K562 (cell line): ENCODE measurements around the gene RFC2. TPM values are rescaled to one million over a fixed set of nuclear protein-coding genes. Genes with fewer than 3 reads are reported as not detected.
A peak's percentile ranks its signal among the peaks of the same experiment; 100 is the strongest.
"Not testable (repeated sequence)": the region's sequence is repeated elsewhere in the genome, so short reads cannot be mapped to it uniquely, and the experiment has no call there.

ENCODE experiments used
- ATAC-seq: fragments of 200-7000 bp; cut with Tn5 transposase; 3 replicates; pipeline ENCODE4 v1.9.1; 2020; ENCODE audit warnings: moderate library complexity
- BruUV-seq: library from RNA; stranded (reverse); fragments of 400-500 nt; replicated peaks from 2 replicates; lab custom pipeline; 2021; lab: Mats Ljungman, UMichigan
- CTCF ChIA-PET: fragments of 300-600 bp; formaldehyde crosslinking; extraction: SDS; loops from one replicate; lab custom pipeline; 2021; ENCODE audit warnings: low intra/inter-chr PET ratio; lab: Yijun Ruan, JAX
- POLR2A ChIA-PET: fragments of 300-600, 350-650 bp; sonication (Branson Sonifier 250); formaldehyde crosslinking; extraction: SDS; loops from one replicate; lab custom pipeline; 2021; ENCODE audit warnings: antibody characterized with exemption, inconsistent platforms; lab: Yijun Ruan, JAX
- DNase-seq, 4 experiments: peaks; one replicate each; pipeline versions ENCODE4 v3.0.0 to v3.0.0-alpha.2; 2011 to 2018; ENCODE audit warnings: low spot score in 3 of 4, mixed read lengths in 3 of 4; ENCODE audit errors: extremely low read depth in 1 of 4
- FAIRE-seq: peaks from 2 replicates; lab custom pipeline; 2011; peaks lifted over from hg19 to GRCh38; lab: Jason Lieb, UNC
- H2AFZ ChIP-seq: 2 replicates; pipeline ENCODE4 v1.6.0; 2011; ENCODE audit warnings: low read depth, low read length, control low read depth, inconsistent platforms
- H3K27ac ChIP-seq: fragments of 200-600 bp; 3 replicates; pipeline ENCODE4 v1.8.0; 2011; ENCODE audit warnings: low read depth, mild to moderate bottlenecking, control low read depth, inconsistent platforms, low read length, moderate library complexity, mixed read lengths; ENCODE audit errors: extremely low read depth
- H3K27me3 ChIP-seq, 2 experiments: fragments of 300-600 bp in 1 of 2; 2 replicates in 1 of 2; 3 replicates in 1 of 2; pipeline versions ENCODE4 v1.6.0 to v1.8.0; 2011; ENCODE audit warnings: inconsistent platforms in 2 of 2, low read length in 2 of 2, mild to moderate bottlenecking in 1 of 2, mixed read lengths in 1 of 2, moderate library complexity in 1 of 2; ENCODE audit not compliant: control insufficient read depth in 2 of 2, insufficient read depth in 2 of 2
- H3K36me3 ChIP-seq: fragments of 300-600 bp; 3 replicates; pipeline ENCODE4 v1.8.0; 2011; ENCODE audit warnings: mild to moderate bottlenecking, low read length, inconsistent platforms; ENCODE audit not compliant: control insufficient read depth, insufficient read depth
- H3K4me1 ChIP-seq, 2 experiments: fragments of 200-600 bp in 1 of 2; replicated peaks in 1 of 2; 2 replicates in 1 of 2; 3 replicates in 1 of 2; pipeline versions ENCODE4 v1.5.1 to v1.8.0; 2011; ENCODE audit warnings: inconsistent platforms in 2 of 2, low read length in 2 of 2, mild to moderate bottlenecking in 1 of 2, mixed read lengths in 1 of 2, moderate library complexity in 1 of 2; ENCODE audit not compliant: control insufficient read depth in 2 of 2, insufficient read depth in 2 of 2
- H3K4me2 ChIP-seq: 2 replicates; pipeline ENCODE4 v1.6.1; 2011; ENCODE audit warnings: low read length, control low read depth, inconsistent platforms, mixed read lengths; ENCODE audit not compliant: insufficient read depth
- H3K4me3 ChIP-seq: fragments of 200-600 bp; sonication (generic), shearing (Covaris generic); 2 replicates; pipeline ENCODE4 v1.5.1; 2016; ENCODE audit warnings: control low read depth, inconsistent platforms
- H3K79me2 ChIP-seq: fragments of 200-600 bp; 3 replicates; pipeline ENCODE4 v1.8.0; 2011; ENCODE audit warnings: low read length, inconsistent platforms; ENCODE audit not compliant: control insufficient read depth, insufficient read depth
- H3K9ac ChIP-seq, 2 experiments: 2 replicates each; pipeline versions ENCODE4 v1.6.0 to v1.6.1; 2011; ENCODE audit warnings: low read depth in 2 of 2, low read length in 2 of 2, control low read depth in 1 of 2, inconsistent platforms in 1 of 2, mild to moderate bottlenecking in 1 of 2, mixed read lengths in 1 of 2; ENCODE audit not compliant: insufficient read depth in 1 of 2
- H3K9me1 ChIP-seq: one replicate; pipeline ENCODE4 v1.6.0; 2011; ENCODE audit warnings: inconsistent platforms, mild to moderate bottlenecking, low read length, moderate library complexity; ENCODE audit not compliant: control insufficient read depth, insufficient read depth
- H3K9me3 ChIP-seq: replicated peaks from 2 replicates; pipeline ENCODE4 v1.5.1; 2011; ENCODE audit warnings: low read depth, low read length, inconsistent platforms; ENCODE audit not compliant: control insufficient read depth, insufficient read depth
- H4K20me1 ChIP-seq: replicated peaks from 2 replicates; pipeline ENCODE4 v1.6.1; 2011; ENCODE audit warnings: low read length, inconsistent platforms, mixed read lengths; ENCODE audit not compliant: control insufficient read depth, insufficient read depth
- BRD4 ChIP-seq: fragments of 200-600 bp; sonication (generic); IDR thresholded peaks from 2 replicates; pipeline ENCODE4 v1.6.1; 2017; ENCODE audit warnings: inconsistent platforms
- BRF1 ChIP-seq: IDR thresholded peaks from 3 replicates; pipeline ENCODE4 v1.6.1; 2011; ENCODE audit warnings: borderline replicate concordance, mild to moderate bottlenecking; ENCODE audit not compliant: insufficient read length; ENCODE audit errors: extremely low read depth
- HMG20A ChIP-seq: fragments of 450-650 bp; formaldehyde crosslinking; conservative IDR thresholded peaks from 2 replicates; pipeline ENCODE4 v1.4.0; 2020; ENCODE audit warnings: mild to moderate bottlenecking, mixed read lengths
- KDM4B ChIP-seq, 2 experiments: fragments of 450-650 bp in 1 of 2; sonication (generic) in 1 of 2; IDR thresholded peaks; 2 replicates each; pipeline ENCODE4 v1.6.1; 2016 to 2017; ENCODE audit warnings: borderline replicate concordance in 2 of 2, antibody characterized with exemption in 1 of 2, low read depth in 1 of 2, mild to moderate bottlenecking in 1 of 2
- ZNF121 ChIP-seq: sonication (generic); formaldehyde crosslinking; conservative IDR thresholded peaks from 2 replicates; pipeline ENCODE4 v1.8.0; 2022; ENCODE audit warnings: missing genetic modification reagents
- ZNF124 ChIP-seq: sonication (generic); formaldehyde crosslinking; IDR thresholded peaks from 2 replicates; pipeline ENCODE4 v1.8.1; 2022; ENCODE audit warnings: missing genetic modification reagents
- WGBS: fragments of 100-300 bp; shearing (Covaris generic); methylation state at CpG from one replicate; pipeline ENCODE4 v1.1.6; 2016; ENCODE audit warnings: low coverage, mixed read lengths; ENCODE audit not compliant: insufficient coverage; ENCODE audit errors: missing lambda C conversion rate; 5-methylcytosine and 5-hydroxymethylcytosine counted together
- in situ Hi-C: fragments of 300-500 bp; cut with MboI; formaldehyde crosslinking; loops from 4 replicates; pipeline ENCODE4 v1.15.0; 2018; ENCODE audit warnings: inconsistent platforms, mixed read lengths
- intact Hi-C: fragments of 100-400 bp; cut with micrococcal nuclease; formaldehyde crosslinking; loops from 2 replicates; pipeline ENCODE4 v1.14.2; 2022
- polyA plus RNA-seq, 8 experiments: library from polyadenylated mRNA; depleted of rRNA in 4 of 8; stranded (reverse) in 5 of 8; unstranded in 3 of 8; fragments of >200 nt; fragmentation: Nextera tagmentation in 2 of 8; fragmentation: Illumina TruSeq in 1 of 8; extraction: Ambion mirVana in 2 of 8; extraction: Trizol in 1 of 8; gene quantifications; 2 replicates each; pipeline versions ENCODE4 v1.2.1 to v1.2.3, GENCODE V29; 2011 to 2014; ENCODE audit warnings: inconsistent platforms in 1 of 8, missing spikeins in 1 of 8
- total RNA-seq, 7 experiments: library from RNA; depleted of rRNA in 6 of 7; stranded (reverse); fragments of >200 nt in 6 of 7; fragmentation: Illumina TruSeq in 2 of 7; extraction: Trizol in 2 of 7; gene quantifications; 2 replicates each; pipeline versions ENCODE4 v1.2.1 to v1.2.3, GENCODE V29; 2011 to 2021; ENCODE audit warnings: low replicate concordance in 1 of 7

RFC2 gene
- total and polyA plus RNA-seq, 9 of the 15 experiments (the other 6 are each of a cell fraction or from before 2014, with no cell fraction given), result 32.5 to 161 (median 102) TPM

DNA sequence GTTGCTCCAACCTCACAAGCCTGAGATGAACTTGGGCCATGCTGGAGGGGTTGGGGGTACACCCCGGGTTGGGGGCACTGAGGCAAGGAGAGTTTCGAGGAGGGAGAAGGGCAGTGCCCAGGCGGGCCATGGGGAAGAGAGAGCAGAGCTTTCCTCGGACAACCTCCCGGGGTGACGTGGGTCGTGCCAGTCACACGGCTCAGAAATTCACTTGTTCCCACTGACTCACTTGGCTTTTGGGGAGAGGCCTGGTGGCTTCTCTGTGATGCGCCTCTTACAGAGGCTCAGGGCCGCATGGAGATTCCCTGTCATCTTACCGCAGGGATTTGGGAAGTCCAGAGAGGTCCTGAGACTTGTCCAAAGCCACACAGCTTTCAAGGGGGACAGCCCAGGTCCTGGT, 41.5 kb downstream of the RFC2 start (continued):
- TF ChIP-seq KDM4B (IDR thresholded peaks at IDR 0.05; ENCODE audit: borderline replicate concordance in 2 of 2, low read depth in 1 of 2) (no peak), ZNF124 (CRISPR knock-in tag) (no peak), BRF1 (no peak), BRD4 (no peak), HMG20A (CRISPR knock-in tag) (no peak)

DNA sequence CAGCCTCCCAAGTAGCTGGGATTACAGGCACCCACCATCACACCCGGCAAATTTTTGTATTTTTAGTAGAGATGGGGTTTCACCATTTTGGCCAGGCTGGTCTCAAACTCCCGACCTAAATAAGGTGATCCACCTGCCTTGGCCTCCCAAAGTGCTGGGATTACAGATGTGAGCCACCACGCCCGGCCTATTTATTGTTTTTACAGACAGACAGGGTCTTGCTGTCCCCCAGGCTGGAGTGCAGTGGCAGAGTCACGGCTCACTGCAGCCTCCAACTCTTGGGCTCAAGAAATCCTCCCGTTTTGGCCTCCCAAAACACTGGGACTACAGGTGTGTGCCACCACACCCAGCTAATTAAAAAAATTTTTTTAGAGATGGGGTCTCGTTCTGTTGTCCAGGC, 46.0 kb downstream of the RFC2 start:
- H4K20me1 ChIP-seq, H3K9me3 ChIP-seq, H3K36me3 ChIP-seq, H3K79me2 ChIP-seq, H3K27me3 ChIP-seq, ATAC-seq, intact Hi-C loops, BruUV-seq, H3K9me1 ChIP-seq, H3K4me3 ChIP-seq, H3K9ac ChIP-seq, DNase-seq, H3K27ac ChIP-seq, H2AFZ ChIP-seq, FAIRE-seq, H3K4me2 ChIP-seq: not testable (repeated sequence)
- ChIA-PET POLR2A (interaction anchor here (1.1 to 1.5 kb wide), 3 partner anchors 9 to 34 kb away, joined by 3 to 4 read pairs (median 3); partner anchors contain the start of gene EIF4H), CTCF (interaction anchor here (1.2 to 3.2 kb wide), 2 partner anchors 138 to 185 kb away, joined by 3 to 51 read pairs; no protein-coding TSS in a partner anchor)
- in situ Hi-C loops, result loop anchor here (5.0 to 10.0 kb wide), 2 partner anchors 194 to 333 kb away; no protein-coding TSS in a partner anchor
- 18% methylated on average over 7 of the region's 7 CpGs for WGBS
- peaks cover 3 to 28% of the 10 kb centered on the region in 2 experiments; a peak in 4 of 5 replicates for H3K4me1 ChIP-seq
- peak; percentile 3; the same call in 1 of the 2 replicates for TF ChIP-seq ZNF121 (CRISPR knock-in tag)
